GM18526 (cell line): ENCODE data around the gene SRBD1.

ENCODE experiments used
- POLR2A ChIP-seq: IDR thresholded peaks from 3 replicates; pipeline ENCODE4 v1.6.1; 2011; ENCODE audit not compliant: insufficient read length; ENCODE audit errors: extremely low read depth

SRBD1 gene

DNA sequence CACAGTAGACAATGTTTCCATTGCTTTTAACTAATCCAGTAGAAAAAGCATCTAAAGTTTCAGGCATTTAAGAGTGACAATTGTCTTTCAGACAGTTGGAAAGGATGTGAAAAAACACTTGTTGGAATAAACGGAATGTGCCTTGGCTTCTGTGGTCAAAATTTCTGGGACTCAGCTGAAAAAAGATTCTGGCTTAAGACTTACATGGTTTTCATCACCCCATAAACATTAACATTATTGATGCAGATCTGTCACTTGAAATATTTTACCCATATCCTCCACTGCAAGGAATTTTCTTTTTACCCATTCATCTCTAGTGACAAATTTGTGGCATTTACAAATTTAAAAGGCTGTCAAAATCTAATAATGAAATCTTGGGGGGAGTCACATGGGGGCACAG is 166.0 kb downstream of the SRBD1 start:
- no peak for TF ChIP-seq POLR2A

GRCh38 chr2:45443012-45443411 is 168.1 kb downstream of the SRBD1 start:
- no peak for TF ChIP-seq POLR2A

GRCh38 chr2:45442026-45442425 is 169.0 kb downstream of the SRBD1 start:
- no peak for TF ChIP-seq POLR2A

- no peak for TF ChIP-seq POLR2A
Observed at GRCh38 chr2:45441571-45441970, 169.5 kb downstream of the SRBD1 start.

GRCh38 chr2:45439788-45440773 is 171.0 kb downstream of the SRBD1 start:
- no peak for TF ChIP-seq POLR2A

- no peak for TF ChIP-seq POLR2A
Observed at GRCh38 chr2:45438872-45439665, 172.0 kb downstream of the SRBD1 start.

DNA sequence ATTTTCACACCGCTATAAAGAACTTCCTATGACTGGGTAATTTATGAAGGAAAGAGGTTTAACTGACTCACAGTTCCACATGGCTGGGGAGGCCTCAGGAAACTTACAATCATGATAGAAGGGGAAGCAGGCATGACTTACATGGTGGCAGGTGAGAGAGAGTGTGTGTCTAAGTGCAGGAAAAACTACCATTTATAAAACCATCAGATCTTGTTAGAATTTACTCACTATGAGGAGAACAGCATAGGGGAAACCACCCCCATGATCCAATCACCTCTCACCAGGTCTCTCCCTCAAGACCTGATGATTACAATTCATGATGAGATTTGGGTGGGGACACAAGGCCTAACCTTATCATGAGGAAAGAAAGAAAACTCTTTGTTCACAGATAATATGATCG is 174.6 kb downstream of the SRBD1 start:
- no peak for TF ChIP-seq POLR2A

GRCh38 chr2:45435316-45435715 is 175.8 kb downstream of the SRBD1 start:
- TF ChIP-seq POLR2A, result no peak

GRCh38 chr2:45433363-45433762 is 177.7 kb downstream of the SRBD1 start:
- TF ChIP-seq POLR2A, result no peak

GRCh38 chr2:45432406-45432805 is 178.7 kb downstream of the SRBD1 start:
- TF ChIP-seq POLR2A, result no peak

DNA sequence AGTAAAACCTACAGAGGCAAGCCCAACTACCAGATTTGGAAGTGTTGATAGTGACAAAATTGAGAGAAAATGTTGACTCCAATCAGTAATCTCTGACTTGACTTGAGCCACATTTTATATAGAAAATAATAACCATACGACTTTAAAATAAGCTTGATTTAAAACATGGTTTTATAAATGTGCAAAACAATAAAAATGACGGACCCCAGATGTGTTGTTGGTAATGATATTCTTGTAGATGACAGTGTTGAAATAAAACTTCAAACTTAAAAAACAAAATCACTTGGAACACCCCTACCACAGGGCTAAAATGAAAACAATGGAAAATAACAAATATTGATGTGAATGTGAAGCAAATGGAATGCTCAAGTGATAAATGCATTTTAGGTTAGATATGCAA is 188.1 kb downstream of the SRBD1 start:
- no peak for TF ChIP-seq POLR2A

DNA sequence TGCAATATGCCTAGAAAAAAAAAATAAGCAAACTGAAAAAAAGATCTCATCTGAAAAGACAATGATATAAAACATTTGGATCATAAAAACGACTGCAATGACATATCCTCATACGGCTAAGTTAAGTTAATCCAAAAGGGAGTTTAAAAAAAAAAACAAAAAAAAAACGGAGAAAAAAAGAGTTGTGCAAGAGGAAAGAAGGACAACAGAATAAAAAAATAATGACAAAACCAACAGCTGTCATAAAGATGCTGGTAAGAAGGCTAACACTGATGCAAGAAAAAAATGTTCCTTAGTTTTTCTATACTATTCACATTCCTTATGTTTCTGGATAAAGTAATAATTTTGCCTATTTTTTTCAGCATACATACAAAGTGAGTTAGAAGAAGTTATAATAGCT is 192.5 kb downstream of the SRBD1 start:
- no peak for TF ChIP-seq POLR2A

- TF ChIP-seq POLR2A, result no peak
Observed at GRCh38 chr2:45415534-45416123, 195.4 kb downstream of the SRBD1 start.

GRCh38 chr2:45412754-45413379 is 198.2 kb downstream of the SRBD1 start:
- no peak for TF ChIP-seq POLR2A

DNA sequence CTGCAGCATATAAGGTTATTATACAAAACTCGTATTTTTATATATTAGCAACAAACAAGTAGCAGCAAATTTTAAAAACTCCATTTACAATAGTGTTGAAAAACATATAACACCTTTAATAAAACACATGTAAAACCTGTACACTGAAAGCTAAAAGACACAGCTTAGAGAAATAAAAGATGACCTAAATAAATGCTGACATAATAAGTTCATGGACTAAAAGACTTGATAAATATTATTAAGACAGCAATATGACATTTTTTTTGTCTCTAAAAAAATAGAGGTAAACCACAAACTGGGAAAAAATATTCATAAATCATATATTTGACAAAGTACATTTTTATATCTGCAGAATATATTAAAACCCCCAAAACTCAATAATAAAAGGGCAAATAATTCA is 201.4 kb downstream of the SRBD1 start:
- no peak for TF ChIP-seq POLR2A
